ENCODE measurements around the gene GBP4. TPM values are rescaled to one million over a fixed set of nuclear protein-coding genes. Genes with fewer than 3 reads are reported as not detected.

Gene GBP4
- total RNA-seq, 1 donor from 2014 or later = 5.5 TPM

DNA sequence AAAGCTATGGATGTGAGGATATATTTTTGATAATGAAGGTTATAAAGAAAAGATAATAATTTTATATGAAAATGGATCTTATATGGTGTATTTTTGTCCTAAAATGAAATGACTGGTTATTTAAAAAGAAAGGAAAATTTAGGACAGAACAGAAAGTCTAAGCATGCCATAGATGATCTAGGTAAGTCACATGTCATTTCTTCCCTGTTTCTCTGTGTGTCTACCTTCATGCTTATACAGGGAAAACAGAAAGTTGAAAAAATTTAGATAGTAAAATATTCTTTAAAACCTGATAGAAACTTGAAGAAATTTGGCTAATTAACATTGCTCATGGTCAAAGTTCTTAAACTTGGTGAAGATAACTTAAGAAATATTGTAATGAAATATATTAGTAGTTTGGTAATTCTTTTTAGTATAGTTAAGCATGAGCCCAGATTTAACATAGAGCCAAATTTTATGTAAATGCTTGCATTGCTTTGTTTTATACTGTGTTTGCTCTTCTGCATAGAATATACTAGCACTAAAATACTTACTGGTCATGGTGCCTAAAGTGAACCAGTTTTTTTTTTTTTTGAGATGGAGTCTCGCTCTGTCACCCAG lies 12.4 kb upstream of the GBP4 start:
- peaks cover 2% of the 10 kb centered on the region for H3K36me3 Mint-ChIP-seq
- H3K4me1 Mint-ChIP-seq = no peaks in the 10 kb centered on the region
- H3K27ac Mint-ChIP-seq = no peak overlapping the region
- DNase-seq (ENCODE audit: low spot score in 2 of 2, unreplicated experiment in 2 of 2) = no peak
- TF ChIP-seq, protein P1, sequence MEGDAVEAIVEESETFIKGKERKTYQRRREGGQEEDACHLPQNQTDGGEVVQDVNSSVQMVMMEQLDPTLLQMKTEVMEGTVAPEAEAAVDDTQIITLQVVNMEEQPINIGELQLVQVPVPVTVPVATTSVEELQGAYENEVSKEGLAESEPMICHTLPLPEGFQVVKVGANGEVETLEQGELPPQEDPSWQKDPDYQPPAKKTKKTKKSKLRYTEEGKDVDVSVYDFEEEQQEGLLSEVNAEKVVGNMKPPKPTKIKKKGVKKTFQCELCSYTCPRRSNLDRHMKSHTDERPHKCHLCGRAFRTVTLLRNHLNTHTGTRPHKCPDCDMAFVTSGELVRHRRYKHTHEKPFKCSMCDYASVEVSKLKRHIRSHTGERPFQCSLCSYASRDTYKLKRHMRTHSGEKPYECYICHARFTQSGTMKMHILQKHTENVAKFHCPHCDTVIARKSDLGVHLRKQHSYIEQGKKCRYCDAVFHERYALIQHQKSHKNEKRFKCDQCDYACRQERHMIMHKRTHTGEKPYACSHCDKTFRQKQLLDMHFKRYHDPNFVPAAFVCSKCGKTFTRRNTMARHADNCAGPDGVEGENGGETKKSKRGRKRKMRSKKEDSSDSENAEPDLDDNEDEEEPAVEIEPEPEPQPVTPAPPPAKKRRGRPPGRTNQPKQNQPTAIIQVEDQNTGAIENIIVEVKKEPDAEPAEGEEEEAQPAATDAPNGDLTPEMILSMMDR (IDR thresholded peaks at IDR 0.05; ENCODE audit: unreplicated experiment) = no peak
- H3K27me3 Mint-ChIP-seq (ENCODE audit: low read depth) = no peaks in the 10 kb centered on the region
- H3K4me3 Mint-ChIP-seq = no peak overlapping the region
- peaks cover 34% of the 10 kb centered on the region for H3K9me3 Mint-ChIP-seq

DNA sequence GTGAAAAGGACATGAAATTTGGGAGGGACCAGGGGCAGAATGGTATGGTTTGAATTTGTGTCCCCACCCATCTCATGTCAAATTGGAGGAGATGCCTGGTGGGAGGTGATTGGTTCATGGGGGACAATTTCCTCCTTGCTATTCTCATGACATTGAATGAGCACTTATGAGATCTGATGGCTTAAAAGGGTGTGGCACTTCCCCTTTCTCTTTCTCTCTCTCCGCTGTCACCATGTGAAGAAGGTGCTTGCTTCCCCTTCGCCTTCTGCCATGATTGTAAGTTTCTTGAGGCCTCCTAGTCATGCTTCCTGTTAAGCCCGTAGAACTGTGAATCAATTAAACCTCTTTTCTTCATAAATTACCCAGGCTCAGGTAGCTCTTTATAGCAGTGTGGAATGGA lies 7.6 kb upstream of the GBP4 start:
- H3K27ac Mint-ChIP-seq = no peak overlapping the region
- TF ChIP-seq, protein P1 (IDR thresholded peaks at IDR 0.05; ENCODE audit: unreplicated experiment) = no peak
- no peak overlapping the region for H3K4me3 Mint-ChIP-seq
- DNase-seq (ENCODE audit: low spot score in 2 of 2, unreplicated experiment in 2 of 2) = no peak
- peaks cover 40% of the 10 kb centered on the region for H3K9me3 Mint-ChIP-seq
- peaks cover 2% of the 10 kb centered on the region for H3K36me3 Mint-ChIP-seq
- H3K27me3 Mint-ChIP-seq (ENCODE audit: low read depth) = no peaks in the 10 kb centered on the region
- peaks cover 6% of the 10 kb centered on the region for H3K4me1 Mint-ChIP-seq

DNA sequence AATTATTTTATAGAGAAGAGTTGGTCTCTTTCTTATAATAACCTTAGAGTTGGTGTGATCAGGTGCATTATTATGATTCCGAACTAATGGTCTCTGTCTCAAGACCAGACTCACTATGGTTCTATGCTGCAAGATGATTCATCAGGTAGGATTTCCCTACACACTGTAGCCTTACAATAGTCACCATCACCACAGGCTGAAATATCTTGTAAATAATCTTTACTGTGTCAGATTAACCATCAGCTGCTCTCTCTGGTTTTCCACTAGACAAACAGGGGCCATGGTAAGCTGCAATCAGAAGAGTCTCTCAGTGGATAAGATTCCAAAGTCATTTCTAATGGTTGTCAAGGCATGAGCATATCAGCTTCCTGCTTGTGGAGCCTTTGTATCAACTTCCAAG lies 4.4 kb upstream of the GBP4 start:
- Mint-ChIP-seq H3K36me3 (peaks cover 2% of the 10 kb centered on the region), H3K4me3 (no peak overlapping the region), H3K9me3 (peaks cover 19% of the 10 kb centered on the region), H3K27ac (no peak overlapping the region), H3K27me3 (ENCODE audit: low read depth) (no peaks in the 10 kb centered on the region), H3K4me1 (peaks cover 23% of the 10 kb centered on the region)
- DNase-seq (ENCODE audit: low spot score in 2 of 2, unreplicated experiment in 2 of 2) = no peak
- TF ChIP-seq, protein P1 (IDR thresholded peaks at IDR 0.05; ENCODE audit: unreplicated experiment) = no peak

DNA sequence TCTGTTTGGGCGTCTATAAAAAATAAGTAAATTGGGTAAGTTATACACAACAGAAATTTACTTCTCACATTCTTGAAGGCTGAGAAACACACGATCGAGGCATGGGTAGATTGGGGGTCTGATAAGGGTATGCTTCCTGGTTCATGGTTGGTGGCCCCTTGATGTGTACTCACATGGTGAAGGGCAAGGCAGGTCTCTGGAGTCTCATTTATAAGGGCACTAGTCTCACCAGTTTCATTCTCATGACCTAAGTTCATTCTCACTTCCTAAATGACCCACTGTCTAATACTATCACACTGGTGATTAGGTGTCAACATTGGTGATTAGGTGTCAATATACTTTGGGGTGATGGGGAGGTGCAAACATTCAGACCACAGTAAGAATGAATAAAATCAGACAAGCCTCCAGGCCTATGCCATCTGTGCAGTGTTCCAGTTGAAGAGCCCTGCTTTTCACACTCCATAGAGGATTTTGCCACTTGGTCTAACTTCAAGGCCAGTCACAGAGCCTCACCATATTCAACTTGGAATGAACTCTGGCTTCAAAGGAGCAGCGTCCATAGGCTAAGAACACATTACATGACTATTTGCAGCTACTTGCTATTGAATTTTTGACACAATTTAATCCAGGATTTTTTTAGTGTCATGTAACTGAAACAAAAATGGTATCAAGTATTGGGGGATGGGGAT lies 2.5 kb upstream of the GBP4 start:
- Mint-ChIP-seq H3K27me3 (ENCODE audit: low read depth) (no peaks in the 10 kb centered on the region), H3K4me1 (peaks cover 27% of the 10 kb centered on the region), H3K4me3 (no peak overlapping the region), H3K9me3 (peaks cover 8% of the 10 kb centered on the region), H3K36me3 (no peaks in the 10 kb centered on the region), H3K27ac (peak overlapping the region; percentile 53)
- no peak for DNase-seq (ENCODE audit: low spot score in 2 of 2, unreplicated experiment in 2 of 2)
- TF ChIP-seq, protein P1 (IDR thresholded peaks at IDR 0.05; ENCODE audit: unreplicated experiment) = no peak

DNA sequence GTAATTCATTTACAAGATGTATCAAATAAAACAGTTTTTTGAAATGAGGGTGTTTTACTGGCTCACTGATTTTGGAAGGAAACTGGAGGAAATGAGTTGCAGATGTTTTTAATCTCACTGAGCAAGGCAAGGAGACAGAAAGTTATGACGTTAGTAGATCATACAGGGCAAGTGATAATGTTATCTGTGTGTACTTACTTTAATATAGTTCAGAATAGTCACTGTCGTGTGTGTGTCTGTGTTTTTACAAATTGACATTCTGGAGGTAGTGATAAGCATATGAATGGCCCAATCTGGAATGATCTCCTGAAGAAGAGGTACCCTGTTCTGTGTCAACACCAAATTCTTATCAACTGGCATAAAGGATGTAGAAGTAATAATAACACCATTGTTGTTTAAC lies 1.9 kb upstream of the GBP4 start:
- Mint-ChIP-seq H3K36me3 (no peaks in the 10 kb centered on the region), H3K4me3 (peak overlapping the region; percentile 13), H3K9me3 (peaks cover 8% of the 10 kb centered on the region), H3K27me3 (ENCODE audit: low read depth) (no peaks in the 10 kb centered on the region), H3K4me1 (peaks cover 27% of the 10 kb centered on the region), H3K27ac (peak overlapping the region; percentile 45)
- no peak for DNase-seq (ENCODE audit: low spot score in 2 of 2, unreplicated experiment in 2 of 2)
- TF ChIP-seq, protein P1 (IDR thresholded peaks at IDR 0.05; ENCODE audit: unreplicated experiment) = no peak

Measured in mesothelial cell of epicardium (in vitro differentiated cells).